ENCODE data around the gene CYP2C18.
"Not testable (repeated sequence)": the region's sequence is repeated elsewhere in the genome, so short reads cannot be mapped to it uniquely, and the experiment has no call there.

Gene CYP2C18

DNA sequence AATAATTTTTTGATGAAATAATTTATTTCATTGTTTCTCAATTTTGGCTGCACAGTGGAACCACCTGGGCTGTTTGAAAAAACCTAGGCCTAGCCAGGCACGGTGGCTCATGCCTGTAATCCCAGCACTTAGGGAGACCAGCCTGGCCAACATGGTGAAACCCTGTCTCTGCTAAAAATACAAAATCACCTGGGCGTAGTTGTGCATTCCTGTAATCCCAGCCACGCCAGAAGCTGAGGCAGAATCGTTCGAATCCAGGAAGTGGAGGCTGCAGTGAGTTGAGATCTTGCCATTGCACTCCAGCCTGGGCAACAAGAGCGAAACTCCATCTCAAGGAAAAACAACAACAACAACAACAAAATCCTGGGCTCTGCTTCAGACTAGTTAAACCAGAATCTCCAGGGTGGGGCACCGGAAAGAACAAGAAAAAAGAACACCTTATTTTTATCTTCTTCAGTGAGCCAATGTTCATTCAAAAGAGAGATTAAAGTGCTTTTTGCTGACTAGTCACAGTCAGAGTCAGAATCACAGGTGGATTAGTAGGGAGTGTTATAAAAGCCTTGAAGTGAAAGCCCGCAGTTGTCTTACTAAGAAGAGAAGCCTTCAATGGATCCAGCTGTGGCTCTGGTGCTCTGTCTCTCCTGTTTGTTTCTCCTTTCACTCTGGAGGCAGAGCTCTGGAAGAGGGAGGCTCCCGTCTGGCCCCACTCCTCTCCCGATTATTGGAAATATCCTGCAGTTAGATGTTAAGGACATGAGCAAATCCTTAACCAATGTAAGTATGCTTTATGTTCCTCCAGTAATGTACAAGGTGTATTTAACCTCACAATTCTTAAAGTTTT lies at the start of gene CYP2C18:
Gene CYP2C18, plus strand, starts transcription at position 516 of the 841 bp plus-strand sequence. Its CDS starts 91 bp downstream, at position 607.
- FAIRE-seq: no peak
- no peak for DNase-seq (ENCODE audit: low spot score)

DNA sequence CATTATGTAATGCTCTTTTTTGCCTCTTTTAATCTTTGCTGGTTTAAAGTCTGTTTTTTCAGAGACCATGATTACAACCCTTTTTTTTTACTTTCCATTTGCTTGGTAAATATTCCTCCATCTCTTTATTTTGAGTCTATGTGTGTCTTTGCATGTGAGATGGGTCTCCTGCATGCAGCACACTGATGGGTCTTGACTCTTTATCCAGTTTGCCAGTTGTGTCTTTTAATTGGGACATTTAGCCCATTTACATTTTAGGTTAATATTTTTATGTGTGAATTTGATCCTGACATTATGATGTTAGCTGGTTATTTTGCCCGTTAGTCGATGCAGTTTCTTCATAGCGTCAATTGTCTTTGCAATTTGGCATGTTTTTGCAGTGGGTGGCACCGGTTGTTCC lies 45.4 kb upstream of the CYP2C18 start:
- not testable (repeated sequence) for DNase-seq (ENCODE audit: low spot score); FAIRE-seq

DNA sequence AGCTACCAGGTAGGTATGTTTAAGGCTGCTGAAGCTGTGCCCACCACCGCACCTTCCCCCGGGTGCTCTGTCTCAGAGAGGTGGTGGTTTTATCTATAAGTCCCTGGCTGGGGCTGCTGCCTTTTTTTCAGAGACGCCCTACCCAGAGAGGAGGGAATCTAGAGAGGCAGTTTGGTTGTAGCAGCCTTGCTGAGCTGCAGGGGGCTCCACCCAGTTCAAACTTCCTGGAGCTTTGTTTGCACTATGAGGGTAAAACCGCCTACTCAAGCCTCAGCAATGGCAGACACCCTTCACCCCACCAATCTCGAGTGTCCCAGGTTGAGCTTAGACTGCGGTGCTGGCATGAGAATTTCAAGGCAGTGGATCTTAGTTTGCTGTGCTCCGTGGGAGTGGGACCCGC lies 43.6 kb upstream of the CYP2C18 start:
- FAIRE-seq (no peak), DNase-seq (ENCODE audit: low spot score) (no peak)

DNA sequence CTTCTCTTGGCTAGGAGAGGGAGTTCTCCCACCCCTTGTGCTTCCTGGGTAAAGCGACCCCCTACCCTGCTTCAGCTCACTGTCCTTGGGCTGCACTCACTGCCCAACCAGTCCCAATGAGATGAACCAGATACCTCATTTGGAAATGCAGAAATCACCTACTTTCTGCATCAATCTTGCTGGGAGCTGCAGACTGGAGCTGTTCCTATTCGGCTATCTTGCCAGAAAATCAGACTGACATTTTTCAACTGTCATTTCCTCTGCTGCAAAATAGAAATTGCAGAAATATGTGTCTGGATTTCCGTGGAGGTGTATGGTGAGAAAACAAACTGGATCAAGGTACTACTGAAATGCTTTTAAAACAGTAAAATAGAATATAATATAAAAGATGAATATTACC lies 43.0 kb upstream of the CYP2C18 start:
- FAIRE-seq (no peak), DNase-seq (ENCODE audit: low spot score) (no peak)

DNA sequence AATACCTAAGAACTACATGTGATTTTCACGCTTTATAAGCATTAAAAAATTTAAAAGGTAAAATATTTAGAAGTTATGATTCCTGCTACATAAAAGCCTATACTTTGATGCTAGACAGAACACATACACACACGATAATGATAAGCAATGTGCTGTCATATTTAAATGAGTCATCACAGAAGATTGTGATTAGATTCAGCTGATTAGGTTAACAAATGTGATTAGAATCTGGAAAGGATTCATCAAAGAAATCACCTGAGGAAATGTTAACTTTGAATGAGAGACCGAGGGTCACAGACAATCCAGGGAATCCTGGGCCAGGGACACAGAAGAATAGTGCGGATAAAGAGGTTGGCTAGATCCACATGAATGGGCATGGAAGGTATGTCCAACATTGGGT lies 42.0 kb upstream of the CYP2C18 start:
- no peak for FAIRE-seq
- DNase-seq (ENCODE audit: low spot score): no peak

DNA sequence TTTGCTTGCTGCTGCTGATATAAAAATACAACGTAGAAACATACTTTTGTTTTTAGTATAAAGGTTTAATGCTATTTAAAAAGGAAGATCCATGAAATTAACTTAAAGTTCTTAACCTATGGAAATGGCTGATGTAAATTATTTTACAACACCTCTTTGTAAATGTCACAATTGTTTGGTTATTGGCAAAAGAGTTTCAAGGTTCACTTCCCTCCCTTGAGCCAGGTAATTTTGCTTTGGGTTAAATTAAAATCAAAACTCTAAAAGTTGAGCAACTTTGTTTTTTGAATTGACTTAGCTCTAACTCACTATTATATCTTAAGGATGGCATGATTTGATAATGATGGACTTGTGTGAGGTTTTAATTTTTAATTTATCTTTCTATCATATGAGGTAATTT lies 39.2 kb upstream of the CYP2C18 start:
- no peak for DNase-seq (ENCODE audit: low spot score)
- FAIRE-seq: no peak

DNA sequence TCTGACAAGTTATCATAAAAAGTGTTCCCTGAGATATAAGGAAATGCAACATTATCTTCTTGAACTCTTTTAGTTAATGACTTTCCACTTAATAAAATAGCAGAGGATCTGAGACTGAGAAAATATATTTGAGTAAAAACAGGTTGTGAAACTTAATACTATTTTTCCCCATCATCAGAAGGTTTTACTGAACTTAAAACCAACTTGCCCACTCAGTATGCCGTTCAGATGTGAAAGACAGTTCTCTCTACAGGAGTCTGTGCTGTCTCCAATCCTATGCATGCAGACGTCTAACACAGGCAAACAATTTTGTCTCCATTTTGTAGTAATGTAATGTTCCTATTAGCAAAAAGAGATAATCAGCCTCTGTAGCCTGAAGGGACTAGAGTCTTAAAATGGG lies 38.2 kb upstream of the CYP2C18 start:
- FAIRE-seq (no peak), DNase-seq (ENCODE audit: low spot score) (no peak)

DNA sequence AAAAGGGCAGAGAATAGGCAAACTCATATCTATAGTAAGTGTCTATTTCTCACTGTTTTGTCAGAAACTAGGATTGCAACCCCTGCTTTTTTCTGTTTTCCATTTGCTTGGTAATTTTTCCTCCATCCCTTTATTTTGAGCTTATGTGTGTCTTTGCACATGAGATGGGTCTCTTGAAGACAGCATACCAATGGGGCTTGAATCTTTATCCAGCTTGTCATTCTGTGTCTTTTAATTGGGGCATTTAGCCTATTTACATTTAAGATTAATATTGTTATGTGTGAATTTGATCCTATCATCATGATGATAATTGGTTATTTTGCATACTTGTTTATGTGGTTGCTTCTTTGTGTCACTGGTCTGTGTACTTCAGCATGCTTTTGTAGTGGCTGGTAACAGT lies 28.3 kb upstream of the CYP2C18 start:
- FAIRE-seq; DNase-seq (ENCODE audit: low spot score): not testable (repeated sequence)

DNA sequence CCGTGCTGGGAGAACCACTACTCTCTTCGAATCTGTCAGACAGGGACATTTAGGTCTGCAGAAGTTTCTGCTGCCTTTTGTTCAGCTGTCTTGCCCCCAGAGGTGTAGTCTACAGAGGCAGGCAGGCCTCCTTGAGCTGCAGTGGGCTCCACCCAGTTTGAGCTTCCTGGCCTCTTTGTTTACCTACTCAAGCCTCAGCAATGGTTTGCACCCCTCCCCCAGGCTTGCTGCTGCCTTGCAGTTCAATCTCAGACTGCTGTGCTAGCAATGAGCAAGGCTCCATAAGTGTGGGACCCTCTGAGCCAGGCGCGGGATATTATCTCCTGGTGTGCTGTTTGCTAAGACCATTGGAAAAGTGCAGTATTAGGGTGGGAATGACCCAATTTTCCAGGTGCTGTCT lies 20.5 kb upstream of the CYP2C18 start:
- not testable (repeated sequence) for DNase-seq (ENCODE audit: low spot score); FAIRE-seq

DNA sequence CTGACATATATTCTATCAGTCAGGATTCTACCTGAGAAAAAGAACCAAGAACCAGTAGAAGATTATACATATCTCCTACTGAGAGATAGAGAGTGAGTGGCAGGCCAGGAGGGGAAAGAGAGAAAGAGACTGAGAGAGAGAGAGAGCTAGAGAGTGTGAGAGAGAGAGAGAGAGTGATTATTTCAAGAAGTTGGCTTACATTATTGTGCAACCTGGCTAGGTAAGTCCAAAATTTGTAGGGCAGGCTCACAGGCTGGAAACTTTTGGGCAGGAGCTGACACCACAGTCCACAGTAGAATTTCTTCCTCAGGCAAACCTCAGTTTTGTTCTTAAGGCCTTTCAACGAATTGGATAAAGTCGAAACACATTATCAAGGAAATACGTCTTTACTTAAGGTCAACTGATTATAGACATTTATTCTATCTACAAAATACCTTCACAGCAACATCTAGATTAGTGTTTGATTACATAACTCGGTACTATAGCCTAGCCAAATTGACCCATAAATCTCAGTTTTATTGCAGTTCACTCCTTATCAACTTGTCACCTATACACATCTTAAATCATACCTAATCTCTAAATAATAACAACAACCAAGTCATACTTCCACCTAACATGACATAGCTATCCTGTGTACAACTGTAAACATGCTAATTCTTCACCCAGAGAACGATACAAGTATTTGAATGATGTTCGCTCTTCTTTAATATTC lies 17.0 kb upstream of the CYP2C18 start:
- DNase-seq (ENCODE audit: low spot score) (no peak), FAIRE-seq (no peak)

DNA sequence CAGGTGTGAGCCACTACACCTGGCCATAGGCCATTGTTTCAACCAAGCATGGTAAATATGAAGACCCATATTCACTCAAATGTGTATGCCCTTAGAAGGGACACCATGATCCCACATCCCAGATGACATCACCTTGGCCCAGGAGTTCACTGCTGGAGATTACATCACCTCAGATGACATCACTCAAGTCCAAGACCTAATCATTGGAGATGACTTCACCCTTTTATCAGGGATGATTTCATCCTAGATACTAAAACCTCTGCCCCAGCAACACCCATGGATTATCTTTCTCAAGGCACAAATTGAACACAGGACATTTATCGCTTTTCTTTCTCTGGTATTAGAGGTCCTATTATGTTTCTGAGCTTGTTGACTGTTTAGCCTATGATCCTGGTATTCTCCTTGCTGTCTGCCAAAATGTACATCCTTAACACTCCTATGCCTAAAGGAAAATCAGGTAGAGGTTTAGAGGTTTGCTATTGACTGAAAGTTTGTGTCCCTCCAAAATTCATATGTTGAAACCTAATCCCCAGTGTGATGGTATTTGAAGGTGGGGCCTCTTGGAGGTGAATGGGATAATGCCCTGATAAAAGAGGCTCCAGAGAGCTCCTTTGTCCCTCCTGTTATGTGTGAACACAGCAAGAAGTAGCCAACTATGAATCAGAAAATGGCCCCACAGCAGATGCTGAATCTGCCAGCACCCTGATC lies 9.8 kb upstream of the CYP2C18 start:
- DNase-seq (ENCODE audit: low spot score): peak; percentile 27
- no peak for FAIRE-seq

DNA sequence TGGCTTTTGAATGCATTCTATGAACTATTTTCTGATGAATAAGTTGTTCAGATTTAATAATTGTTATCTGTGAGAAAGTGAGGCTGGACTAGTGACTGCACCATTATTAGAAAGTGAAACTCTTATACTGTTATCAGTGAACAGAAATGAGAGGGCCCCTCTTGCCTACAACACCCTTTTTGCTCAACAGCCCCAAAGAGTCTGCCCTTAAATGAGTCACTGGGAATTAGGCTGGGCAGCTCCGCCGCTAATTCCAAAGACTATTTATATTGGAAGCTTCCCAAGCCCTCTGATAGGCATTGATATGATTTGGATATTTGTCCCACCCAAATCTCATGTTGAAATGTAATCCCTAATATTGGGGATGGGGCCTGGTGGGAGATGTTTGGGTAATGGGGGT lies 7.0 kb upstream of the CYP2C18 start:
- DNase-seq (ENCODE audit: low spot score): no peak
- no peak for FAIRE-seq

DNA sequence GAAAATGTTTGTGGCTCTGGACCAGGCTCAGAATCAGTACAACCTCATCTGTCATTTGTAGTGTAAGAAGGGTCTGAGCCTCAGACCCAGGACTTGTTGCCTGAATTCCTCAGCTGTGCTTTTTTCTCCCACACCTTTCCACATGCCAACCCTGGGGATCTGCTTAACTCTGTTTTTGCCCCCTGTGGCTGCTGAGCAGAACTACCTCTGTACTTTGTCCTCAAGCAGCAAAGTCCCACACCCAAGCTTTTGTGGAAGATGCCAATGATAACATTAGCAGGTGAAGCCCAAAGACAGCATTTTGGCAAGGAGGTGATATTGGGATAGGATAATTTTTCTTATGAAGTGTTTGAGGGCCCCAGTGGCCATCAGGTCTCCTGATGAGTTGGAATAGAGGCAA lies 5.8 kb upstream of the CYP2C18 start:
- DNase-seq (ENCODE audit: low spot score) (no peak), FAIRE-seq (no peak)

DNA sequence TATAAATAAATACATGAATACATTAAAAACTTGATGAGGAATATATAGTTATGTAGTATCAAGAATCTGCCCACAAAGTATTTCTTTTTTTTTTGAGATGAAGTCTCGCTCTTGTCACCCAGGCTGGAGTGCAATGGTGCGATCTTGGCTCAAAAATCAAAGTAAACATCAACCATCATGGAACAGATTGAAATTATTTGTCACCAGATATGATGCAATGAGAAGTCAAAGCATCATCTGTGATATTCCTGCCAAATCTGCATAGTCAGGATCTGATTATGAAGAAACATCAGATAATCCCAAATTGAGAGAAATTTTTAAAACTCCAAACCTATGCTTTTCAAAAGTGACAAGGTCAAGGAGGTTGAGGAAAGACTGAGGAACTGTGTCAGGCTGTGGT lies 5.1 kb upstream of the CYP2C18 start:
- DNase-seq (ENCODE audit: low spot score) (no peak), FAIRE-seq (no peak)

DNA sequence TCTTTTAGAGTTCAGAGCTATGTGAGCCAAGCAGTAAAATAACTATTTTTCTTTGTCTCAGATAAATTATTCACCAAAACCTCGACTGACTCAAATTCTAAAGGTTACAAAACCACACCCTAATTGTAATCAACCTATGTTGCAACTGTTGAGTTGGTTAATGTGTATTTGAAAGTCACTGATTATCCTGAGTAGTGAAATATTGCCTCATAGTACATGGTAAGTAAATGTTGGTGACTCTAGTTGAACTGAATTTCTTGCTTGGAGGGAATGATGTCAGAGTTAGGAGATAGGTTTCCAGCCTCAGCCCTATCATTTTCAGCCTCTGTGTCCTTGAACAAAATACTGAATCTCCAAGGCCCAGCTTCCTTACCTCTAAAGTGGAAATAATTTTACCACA lies 3.0 kb upstream of the CYP2C18 start:
- FAIRE-seq (peak; percentile 96), DNase-seq (ENCODE audit: low spot score) (peak; percentile 74)

DNA sequence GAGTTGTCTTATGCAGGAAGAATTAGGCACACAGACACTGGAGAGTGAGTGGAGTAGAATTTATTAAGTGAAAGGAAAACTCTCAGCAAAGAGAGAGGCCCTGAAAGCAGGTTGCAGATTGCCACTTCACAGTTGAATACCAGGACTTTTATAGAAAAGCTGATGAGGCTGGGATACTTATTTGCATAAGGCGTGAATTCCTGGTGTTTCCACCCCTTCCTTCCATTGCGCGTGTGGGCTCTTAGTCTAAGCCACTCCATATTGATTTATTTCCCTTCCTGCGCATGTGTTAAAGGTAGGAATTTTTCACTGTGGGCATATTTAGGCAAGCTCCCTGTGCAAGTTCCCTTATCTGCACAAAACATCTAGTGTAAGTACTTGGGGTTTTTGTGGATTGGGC lies 893 bp upstream of the CYP2C18 start:
- not testable (repeated sequence) for FAIRE-seq; DNase-seq (ENCODE audit: low spot score)

DNA sequence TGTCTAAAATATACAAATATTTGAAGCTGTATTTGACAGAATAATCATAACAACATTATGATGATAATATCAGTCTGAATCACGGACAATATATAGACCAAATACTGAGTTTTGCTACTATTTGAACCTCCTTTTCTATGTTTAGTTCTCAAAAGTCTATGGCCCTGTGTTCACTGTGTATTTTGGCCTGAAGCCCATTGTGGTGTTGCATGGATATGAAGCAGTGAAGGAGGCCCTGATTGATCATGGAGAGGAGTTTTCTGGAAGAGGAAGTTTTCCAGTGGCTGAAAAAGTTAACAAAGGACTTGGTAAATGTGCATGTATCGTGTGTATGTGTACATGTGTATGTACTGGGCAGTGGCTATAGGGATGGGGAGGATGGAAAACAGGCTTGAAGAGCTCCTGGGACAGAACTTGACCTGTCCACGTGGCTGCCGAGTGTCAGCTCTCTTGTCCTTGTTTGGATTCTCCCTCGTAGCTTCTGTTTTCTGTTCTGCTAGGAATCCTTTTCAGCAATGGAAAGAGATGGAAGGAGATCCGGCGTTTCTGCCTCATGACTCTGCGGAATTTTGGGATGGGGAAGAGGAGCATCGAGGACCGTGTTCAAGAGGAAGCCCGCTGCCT lies 4.2 kb downstream of the CYP2C18 start:
- FAIRE-seq (no peak), DNase-seq (ENCODE audit: low spot score) (no peak)

DNA sequence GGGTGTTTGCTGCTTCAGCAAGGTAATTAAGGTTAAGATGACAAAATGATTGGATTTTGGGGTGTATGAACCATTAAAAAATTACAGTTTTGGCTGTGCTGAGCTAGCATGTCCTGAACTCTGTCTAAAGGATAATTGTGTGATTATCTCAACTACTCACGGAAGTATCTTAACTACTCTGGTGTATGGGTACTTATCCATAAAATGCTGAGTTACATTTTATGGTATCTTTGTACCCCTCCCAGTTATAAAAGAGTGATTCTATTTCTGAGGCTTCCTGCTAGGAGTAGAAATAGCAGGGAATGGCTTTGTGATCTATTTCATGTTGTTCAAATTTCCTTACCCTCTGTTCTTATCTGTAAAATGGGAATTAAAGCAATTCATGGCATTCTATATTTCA lies 22.6 kb downstream of the CYP2C18 start:
- FAIRE-seq (no peak), DNase-seq (ENCODE audit: low spot score) (no peak)

DNA sequence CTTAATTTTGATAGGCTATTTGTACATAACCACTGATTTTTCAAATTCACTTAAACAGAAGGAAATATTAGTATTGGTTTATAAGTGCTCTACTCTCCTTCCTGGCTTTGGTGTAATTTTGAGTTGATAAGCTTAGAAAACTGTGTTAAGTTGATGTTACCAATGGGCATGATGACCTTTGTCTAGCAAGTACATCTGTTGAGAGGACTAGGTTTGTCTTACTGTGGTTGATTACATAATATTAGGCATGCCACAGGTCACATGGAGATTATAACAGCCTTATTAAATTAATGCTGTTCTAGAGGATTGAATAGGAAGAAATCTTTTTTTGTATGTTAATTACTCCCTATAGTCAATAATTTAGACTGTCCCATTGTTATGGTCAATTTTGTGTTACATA lies 27.0 kb downstream of the CYP2C18 start:
- FAIRE-seq (no peak), DNase-seq (ENCODE audit: low spot score) (no peak)

DNA sequence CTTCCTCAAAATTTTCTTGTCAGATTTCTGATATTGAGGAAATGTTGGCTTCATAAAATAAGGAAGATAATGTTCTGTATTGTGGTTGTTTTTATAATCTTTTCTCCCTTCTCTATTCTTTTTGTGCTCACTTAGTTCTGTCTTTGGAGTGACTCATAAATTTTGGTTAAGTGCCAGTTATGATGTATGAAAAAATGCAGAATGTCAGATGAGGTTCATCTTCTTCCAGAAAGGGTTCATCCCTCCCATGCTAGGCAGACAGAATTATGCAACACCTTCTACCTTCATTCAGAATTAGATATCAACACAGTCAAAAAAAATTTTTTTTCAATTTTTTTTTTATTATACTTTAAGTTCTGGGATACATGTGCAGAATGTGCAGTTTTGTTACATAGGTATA lies 42.3 kb downstream of the CYP2C18 start:
- no peak for FAIRE-seq
- no peak for DNase-seq (ENCODE audit: low spot score)

DNA sequence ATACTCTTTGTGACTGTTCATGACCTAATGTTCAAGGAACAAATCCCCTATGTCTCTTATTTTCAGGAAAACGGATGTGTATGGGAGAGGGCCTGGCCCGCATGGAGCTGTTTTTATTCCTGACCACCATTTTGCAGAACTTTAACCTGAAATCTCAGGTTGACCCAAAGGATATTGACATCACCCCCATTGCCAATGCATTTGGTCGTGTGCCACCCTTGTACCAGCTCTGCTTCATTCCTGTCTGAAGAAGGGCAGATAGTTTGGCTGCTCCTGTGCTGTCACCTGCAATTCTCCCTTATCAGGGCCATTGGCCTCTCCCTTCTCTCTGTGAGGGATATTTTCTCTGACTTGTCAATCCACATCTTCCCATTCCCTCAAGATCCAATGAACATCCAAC lies 51.7 kb downstream of the CYP2C18 start:
- FAIRE-seq: no peak
- DNase-seq (ENCODE audit: low spot score): no peak

DNA sequence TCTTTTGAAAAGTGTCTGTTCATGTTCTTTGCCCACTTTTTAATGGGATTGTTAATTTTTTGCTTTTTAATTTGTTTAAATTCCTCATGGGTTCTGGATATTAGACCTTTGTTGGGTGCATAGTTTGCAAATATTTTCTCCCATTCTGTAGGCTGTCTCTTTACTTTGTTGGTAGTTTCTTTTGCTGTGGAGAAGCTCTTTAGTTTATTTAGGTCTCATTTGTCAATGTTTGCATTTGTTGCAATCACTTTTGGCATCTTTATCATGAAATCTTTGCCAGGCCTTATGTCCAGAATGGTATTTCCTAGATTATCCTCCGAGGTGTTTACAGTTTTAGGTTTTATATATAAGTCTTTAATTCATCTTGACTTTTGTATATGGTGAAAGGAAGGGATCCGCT lies 55.1 kb downstream of the CYP2C18 start:
- FAIRE-seq: no peak
- no peak for DNase-seq (ENCODE audit: low spot score)
